ENCODE data around the gene SUMF1. TPM values are rescaled to one million over a fixed set of nuclear protein-coding genes. Genes with fewer than 3 reads are reported as not detected.

Gene SUMF1
- total RNA-seq, 1 experiment from 2014 or later = 26.6 TPM

GRCh38 chr3:4503050-4503449 is 36.0 kb upstream of the SUMF1 start (continued):
- TF ChIP-seq CTCF (IDR thresholded peaks at IDR 0.05 in 2 of 3, conservative IDR thresholded peaks at IDR 0.05 in 1 of 3; ENCODE audit: borderline replicate concordance in 1 of 3, insufficient read depth in 1 of 3, low read depth in 2 of 3, low read length in 2 of 3) (no peak), SRF (IDR thresholded peaks at IDR 0.05; ENCODE audit: low read depth) (no peak)

GRCh38 chr3:4501927-4502326 is 34.9 kb upstream of the SUMF1 start:
- CTCF ChIA-PET = no interaction called here
- no peak for DNase-seq (ENCODE audit: low read depth, low spot score)
- no peak overlapping the region for H3K4me3 ChIP-seq (replicated peaks in 1 of 2; ENCODE audit: low read depth in 1 of 2, low read length in 2 of 2)
- TF ChIP-seq TCF7L2 (IDR thresholded peaks at IDR 0.05; ENCODE audit: borderline replicate concordance, extremely low read depth, insufficient read depth, insufficient read length) = no peak
- TF ChIP-seq SRF (IDR thresholded peaks at IDR 0.05; ENCODE audit: low read depth) = no peak
- no peak for TF ChIP-seq ELF1 (IDR thresholded peaks at IDR 0.05; ENCODE audit: borderline replicate concordance, low read depth)
- TF ChIP-seq CBX3 (IDR thresholded peaks at IDR 0.05; ENCODE audit: low read depth) = no peak
- TF ChIP-seq REST (IDR thresholded peaks at IDR 0.05; ENCODE audit: low read depth) = no peak
- no peak for TF ChIP-seq FOSL1 (IDR thresholded peaks at IDR 0.05; ENCODE audit: low read depth)
- no peaks in the 10 kb centered on the region for H3K79me2 ChIP-seq (ENCODE audit: insufficient read depth, low read length)
- RAD21 ChIA-PET (ENCODE audit: low non-redundant PET in 1 of 2, low total read pairs in 2 of 2, uncharacterized antibody in 2 of 2, unreplicated experiment in 2 of 2) = no interaction called here
- no peaks in the 10 kb centered on the region for H3K9me2 ChIP-seq (ENCODE audit: insufficient read depth)
- intact Hi-C loops (cut with micrococcal nuclease) = no loop called here
- H3K4me1 ChIP-seq (ENCODE audit: control insufficient read depth in 1 of 2, insufficient read depth in 2 of 2, low read length in 2 of 2) = no peaks in the 10 kb centered on the region
- H4K20me1 ChIP-seq (ENCODE audit: insufficient read depth) = no peaks in the 10 kb centered on the region
- no peaks in the 10 kb centered on the region for H3K27me3 ChIP-seq (ENCODE audit: insufficient read depth, low read length)
- no peak for ATAC-seq
- H3K9me3 ChIP-seq (ENCODE audit: control insufficient read depth in 1 of 2, insufficient read depth in 1 of 2, low read depth in 1 of 2, low read length in 2 of 2) = no peaks in the 10 kb centered on the region
- no TSS peak for BruUV-seq (replicated peaks)
- POLR2A ChIA-PET = interaction anchor here (1.3 kb wide), 1 partner anchor 9 kb away, joined by 4 read pairs; the partner anchor contains the start of gene ITPR1
- H3K36me3 ChIP-seq (ENCODE audit: control insufficient read depth in 1 of 2, insufficient read depth in 2 of 2, low read length in 2 of 2) = no peaks in the 10 kb centered on the region
- no peak overlapping the region for H2AFZ ChIP-seq (ENCODE audit: low read depth, low read length, poor library complexity, severe bottlenecking)
- H3K4me2 ChIP-seq (ENCODE audit: low read length) = no peak overlapping the region
- H3K9ac ChIP-seq (ENCODE audit: low read length) = no peak overlapping the region
- H3K27ac ChIP-seq (ENCODE audit: low read depth, low read length) = no peak overlapping the region
